ENCODE data around the gene SUPT5H.
A peak's percentile ranks its signal among the peaks of the same experiment; 100 is the strongest.

The SUPT5H gene

GRCh38 chr19:39435499-39436349 lies 9.7 kb upstream of the SUPT5H start, which contains the start of gene RPS16:
RPS16 (minus strand) TSS chr19:39435949; CDS start chr19:39435895, 54 bp downstream.
- no peak for TF ChIP-seq CTCF (IDR thresholded peaks at IDR 0.05; ENCODE audit: insufficient read depth, low read depth, low read length, missing control alignments)
- H3K4me3 ChIP-seq (ENCODE audit: low read length) = peak within 1 kb of the TSS; percentile 99

GRCh38 chr19:39436350-39436716 lies 9.0 kb upstream of the SUPT5H start:
- no peak for DNase-seq (ENCODE audit: low read depth)
- no peak for TF ChIP-seq CTCF (IDR thresholded peaks at IDR 0.05; ENCODE audit: insufficient read depth, low read depth, low read length, missing control alignments)
- H3K4me3 ChIP-seq (ENCODE audit: low read length) = peak overlapping the region; percentile 99

More at GRCh38 chr19:39435499-39436349, 9.7 kb upstream of the SUPT5H start, which contains the start of gene RPS16:
- peak; percentile 98 for DNase-seq (ENCODE audit: low read depth)

DNA sequence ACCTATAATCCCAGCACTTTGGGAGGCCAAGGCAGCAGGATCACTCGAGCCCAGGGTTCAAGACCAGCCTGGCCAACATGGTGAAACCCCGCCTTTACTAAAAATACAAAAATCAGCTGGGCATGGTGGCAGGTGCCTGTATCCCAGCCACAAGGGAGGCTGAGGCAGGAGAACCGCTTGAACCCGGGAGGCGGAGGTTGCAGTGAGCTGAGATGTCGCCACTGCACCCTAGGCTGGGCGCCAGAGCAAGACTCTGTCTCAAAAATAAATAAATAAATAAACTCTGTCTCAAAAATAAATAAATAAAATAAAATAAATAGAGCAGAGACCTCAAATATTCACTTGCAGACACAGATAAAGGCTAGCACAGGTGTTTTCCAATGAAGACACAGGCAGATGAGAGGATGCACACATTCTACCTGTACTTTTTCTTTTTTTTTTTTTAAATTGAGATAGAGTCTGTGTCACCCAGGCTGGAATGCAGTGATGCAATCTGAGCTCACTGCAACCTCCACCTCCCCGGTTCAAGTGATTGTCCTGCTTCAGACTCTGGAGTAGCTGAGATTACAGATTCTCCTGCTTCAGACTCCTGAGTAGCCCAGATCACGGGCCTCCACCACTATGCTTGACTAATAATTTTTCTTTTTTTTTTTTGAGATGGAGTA lies 7.0 kb upstream of the SUPT5H start:
- no peak overlapping the region for H3K4me3 ChIP-seq (ENCODE audit: low read length)
- peak; percentile 77 for DNase-seq (ENCODE audit: low read depth)
- TF ChIP-seq CTCF (IDR thresholded peaks at IDR 0.05; ENCODE audit: insufficient read depth, low read depth, low read length, missing control alignments) = no peak

- H3K4me3 ChIP-seq (ENCODE audit: low read length) = peak overlapping the region; percentile 97
- DNase-seq (ENCODE audit: low read depth) = no peak
- TF ChIP-seq CTCF (IDR thresholded peaks at IDR 0.05; ENCODE audit: insufficient read depth, low read depth, low read length, missing control alignments) = no peak
Observed at GRCh38 chr19:39444598-39445195, 685 bp upstream of the SUPT5H start.

DNA sequence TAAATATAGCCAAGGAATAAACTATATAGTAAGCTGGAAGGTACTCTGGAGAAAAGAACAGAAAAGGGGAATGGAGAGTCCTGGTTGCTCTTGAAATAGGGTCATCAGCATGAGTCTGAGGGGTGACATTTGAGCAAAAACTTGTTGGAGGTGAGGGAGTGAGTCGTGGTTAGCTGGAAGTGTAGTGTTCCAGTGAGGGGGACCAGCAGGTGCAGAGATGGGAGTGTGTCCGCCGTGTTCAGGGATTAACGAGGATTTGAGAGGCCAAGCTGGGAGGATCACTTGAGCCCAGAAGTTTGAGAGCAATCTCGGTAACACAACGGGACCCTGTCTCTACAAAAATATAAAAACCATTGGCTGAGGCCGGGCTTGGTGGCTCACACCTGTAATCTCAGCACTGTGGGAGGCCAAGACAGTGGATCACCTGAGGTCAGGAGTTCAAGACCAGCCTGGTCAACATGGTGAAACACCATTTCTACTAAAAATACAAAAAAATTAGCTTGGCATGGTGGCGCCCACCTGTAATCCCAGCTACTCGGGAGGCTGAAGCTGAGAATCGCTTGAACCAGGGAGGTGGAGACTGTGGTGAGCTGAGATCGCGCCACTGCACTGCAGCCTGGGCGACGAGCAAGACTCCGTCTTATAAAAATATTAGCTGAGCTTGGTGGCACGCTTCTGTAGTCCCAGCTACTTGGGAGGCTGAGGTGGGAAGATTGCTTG lies 1.1 kb downstream of the SUPT5H start:
- H3K4me3 ChIP-seq (ENCODE audit: low read length) = peak overlapping the region; percentile 97
- no peak for TF ChIP-seq CTCF (IDR thresholded peaks at IDR 0.05; ENCODE audit: insufficient read depth, low read depth, low read length, missing control alignments)
- no peak for DNase-seq (ENCODE audit: low read depth)

DNA sequence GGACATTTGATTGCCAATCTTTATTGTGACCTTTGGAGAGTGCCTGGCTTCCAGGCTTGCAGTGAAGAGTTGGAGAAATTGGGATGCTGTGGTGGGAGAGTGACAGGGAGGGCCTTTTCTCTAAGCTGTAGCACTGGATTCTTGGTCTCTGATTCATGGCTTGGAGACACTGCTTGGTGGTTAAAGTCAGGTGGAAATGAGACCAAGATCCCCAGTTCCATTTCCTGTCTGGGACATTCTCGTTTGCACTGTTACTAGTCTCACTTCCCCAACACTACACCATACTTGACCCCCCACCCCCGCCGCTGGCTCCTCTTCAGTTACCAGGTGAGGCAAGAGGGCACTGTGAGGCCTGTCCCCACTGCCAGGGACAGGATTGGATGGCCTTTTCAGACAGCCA lies 2.9 kb downstream of the SUPT5H start:
- H3K4me3 ChIP-seq (ENCODE audit: low read length) = no peak overlapping the region
- DNase-seq (ENCODE audit: low read depth) = peak; percentile 64
- TF ChIP-seq CTCF (IDR thresholded peaks at IDR 0.05; ENCODE audit: insufficient read depth, low read depth, low read length, missing control alignments) = no peak
